Esophagus (tissue), 2 donors: Measurements from ENCODE around the gene SERP2. TPM values are rescaled to one million over a fixed set of nuclear protein-coding genes. Genes with fewer than 3 reads are reported as not detected.

Experiments used
- H3K27ac ChIP-seq, 2 donors: one replicate each; pipeline ENCODE4 v1.5.1; 2013; ENCODE audit warnings: low read depth in 2 of 2, mild to moderate bottlenecking in 2 of 2, inconsistent platforms in 1 of 2, low read length in 1 of 2, moderate library complexity in 1 of 2
- H3K27me3 ChIP-seq, 2 donors: one replicate each; pipeline ENCODE4 v1.6.1; 2013; ENCODE audit warnings: low read length in 2 of 2, control low read depth in 1 of 2, mild to moderate bottlenecking in 1 of 2; ENCODE audit not compliant: insufficient read depth in 2 of 2, control insufficient read depth in 1 of 2
- H3K36me3 ChIP-seq, 2 donors: one replicate each; pipeline ENCODE4 v1.6.1; 2013; ENCODE audit warnings: low read length in 1 of 2; ENCODE audit not compliant: control insufficient read depth in 2 of 2, insufficient read depth in 2 of 2
- H3K4me1 ChIP-seq, 2 donors: one replicate each; pipeline ENCODE4 v1.6.1; 2013; ENCODE audit warnings: low read length in 1 of 2; ENCODE audit not compliant: control insufficient read depth in 2 of 2, insufficient read depth in 2 of 2
- H3K4me3 ChIP-seq, 2 donors: one replicate each; pipeline ENCODE4 v1.5.1; 2013; ENCODE audit warnings: low read length in 2 of 2, mild to moderate bottlenecking in 2 of 2, low read depth in 1 of 2, moderate library complexity in 1 of 2
- H3K9me3 ChIP-seq, 2 donors: one replicate each; pipeline ENCODE4 v1.6.1; 2013; ENCODE audit warnings: mild to moderate bottlenecking in 2 of 2, low read depth in 1 of 2, low read length in 1 of 2, moderate library complexity in 1 of 2; ENCODE audit not compliant: control insufficient read depth in 2 of 2, insufficient read depth in 1 of 2
- WGBS, 2 donors: extraction: QIAGEN DNeasy Blood & Tissue Kit; methylation state at CpG; one replicate each; pipeline ENCODE4 v1.1.7; 2013; 5-methylcytosine and 5-hydroxymethylcytosine counted together
- polyA plus RNA-seq, 2 donors: library from polyadenylated mRNA; stranded (reverse); fragments of 200-250 nt; gene quantifications; one replicate each; pipeline ENCODE4 v1.2.3, GENCODE V29; 2013
- donor health status: healthy with polysubstance abuse.
- donor health status: Bipolar disorder and iron deficiency.

Gene SERP2
- polyA plus RNA-seq, 2 donors, result 0.83 to 1.8 TPM

GRCh38 chr13:44383945-44384344 lies 10.3 kb downstream of the SERP2 start:
- Histone ChIP-seq H3K27me3 (no peaks in the 10 kb centered on the region), H3K27ac (no peak overlapping the region), H3K36me3 (no peaks in the 10 kb centered on the region), H3K4me3 (no peak overlapping the region), H3K4me1 (no peaks in the 10 kb centered on the region), H3K9me3 (no peaks in the 10 kb centered on the region)
- WGBS, 2 donors, result 62 to 66% methylated on average over 5 of the region's 5 CpGs

DNA sequence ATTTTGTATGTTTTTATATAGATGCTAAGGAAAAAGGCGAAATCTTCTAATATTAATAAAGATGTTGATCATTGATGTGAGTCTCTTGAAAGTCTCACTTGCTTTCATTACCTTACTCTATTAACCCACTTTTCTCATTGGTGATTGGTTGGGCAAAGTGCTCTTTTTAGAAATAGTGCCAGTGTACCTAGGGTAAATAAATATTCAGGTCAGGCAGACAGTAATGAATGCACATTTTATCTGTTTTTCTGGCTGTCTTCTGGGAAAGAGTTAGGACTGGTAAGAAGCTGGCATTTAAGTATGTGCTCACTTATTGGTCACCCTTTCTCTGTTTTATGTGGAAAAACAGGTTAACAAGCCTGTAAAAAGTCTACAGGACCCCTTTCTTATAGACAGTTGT lies 11.2 kb downstream of the SERP2 start:
- Histone ChIP-seq H3K27ac (no peak overlapping the region), H3K9me3 (no peaks in the 10 kb centered on the region), H3K4me3 (no peak overlapping the region), H3K4me1 (no peaks in the 10 kb centered on the region), H3K36me3 (no peaks in the 10 kb centered on the region), H3K27me3 (no peaks in the 10 kb centered on the region)
- 94 to 98% methylated on average over 1 of the region's 1 CpG for WGBS, 2 donors

DNA sequence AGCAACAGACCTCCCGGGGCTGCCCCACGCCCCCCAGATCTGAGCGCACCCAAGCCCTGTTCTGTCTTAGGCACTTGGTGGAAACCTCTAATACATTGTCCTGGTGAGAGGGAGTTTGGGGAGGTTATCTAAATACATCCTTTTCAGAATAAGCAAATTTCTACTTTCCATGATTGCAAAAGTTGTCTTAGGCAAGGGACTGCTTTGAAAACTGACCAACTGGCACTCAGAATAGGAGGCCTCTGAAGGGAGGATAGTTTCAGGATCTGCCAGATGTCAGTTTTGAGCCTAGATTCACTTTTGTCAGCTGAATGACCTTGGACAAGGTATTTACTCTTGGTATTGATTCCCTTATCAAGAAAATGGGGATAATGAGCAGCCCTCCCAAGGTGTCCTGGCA lies 11.8 kb downstream of the SERP2 start:
- H3K27me3 ChIP-seq, result no peaks in the 10 kb centered on the region
- H3K4me1 ChIP-seq, result no peaks in the 10 kb centered on the region
- H3K27ac ChIP-seq, result no peak overlapping the region
- no peaks in the 10 kb centered on the region for H3K36me3 ChIP-seq
- H3K9me3 ChIP-seq, result no peaks in the 10 kb centered on the region
- WGBS, 2 donors, result 96% methylated on average over 3 of the region's 3 CpGs
- no peak overlapping the region for H3K4me3 ChIP-seq

- H3K4me3 ChIP-seq, result no peak overlapping the region
- H3K27ac ChIP-seq, result no peak overlapping the region
- no peaks in the 10 kb centered on the region for H3K27me3 ChIP-seq
- no peaks in the 10 kb centered on the region for H3K36me3 ChIP-seq
- no peaks in the 10 kb centered on the region for H3K9me3 ChIP-seq
- H3K4me1 ChIP-seq, result no peaks in the 10 kb centered on the region
- WGBS, 2 donors, result 85 to 86% methylated on average over 6 of the region's 6 CpGs
Observed at GRCh38 chr13:44385847-44386246, 12.2 kb downstream of the SERP2 start.

- Histone ChIP-seq H3K27ac (no peak overlapping the region), H3K27me3 (no peaks in the 10 kb centered on the region), H3K4me1 (no peaks in the 10 kb centered on the region), H3K36me3 (no peaks in the 10 kb centered on the region), H3K9me3 (no peaks in the 10 kb centered on the region), H3K4me3 (no peak overlapping the region)
- 77 to 82% methylated on average over 7 of the region's 7 CpGs for whole genome bisulfite sequencing, 2 donors
Observed at GRCh38 chr13:44386913-44387556, 13.4 kb downstream of the SERP2 start.

DNA sequence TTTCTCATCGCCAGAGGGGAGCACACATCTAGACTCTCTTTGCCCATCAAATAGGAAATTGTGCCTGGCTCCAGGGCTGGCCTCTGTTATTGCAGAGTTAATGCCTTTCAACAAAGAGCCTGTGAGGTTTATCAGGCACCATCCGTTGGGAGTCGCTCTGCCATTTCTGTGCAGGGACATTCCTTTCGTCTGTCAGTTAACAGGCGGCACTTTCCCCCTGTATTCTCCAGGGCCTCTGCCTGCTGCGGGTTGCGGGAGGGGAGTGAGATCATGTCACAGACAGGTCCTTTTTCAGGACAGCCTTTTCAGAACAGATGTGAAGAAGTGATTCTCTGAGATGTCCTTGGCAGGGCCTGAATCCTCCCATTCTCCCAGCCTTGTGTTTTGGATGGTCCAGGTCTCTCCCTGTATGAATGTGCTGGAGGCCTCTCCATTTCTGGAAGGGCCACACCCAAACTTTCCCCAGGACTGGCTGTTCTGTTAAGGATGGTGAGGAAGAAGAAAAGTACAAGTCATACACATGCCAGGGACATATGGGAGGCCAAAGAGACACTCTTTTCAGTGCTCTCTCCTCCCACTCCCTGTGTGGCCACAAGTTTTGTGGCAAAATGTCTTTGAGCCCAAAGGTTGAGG lies 14.9 kb downstream of the SERP2 start:
- no peak overlapping the region for H3K4me3 ChIP-seq
- no peak overlapping the region for H3K27ac ChIP-seq
- H3K4me1 ChIP-seq, result peaks cover 0 to 3% of the 10 kb centered on the region in 2 donors
- H3K9me3 ChIP-seq, result no peaks in the 10 kb centered on the region
- H3K27me3 ChIP-seq, result no peaks in the 10 kb centered on the region
- 76 to 79% methylated on average over 7 of the region's 7 CpGs for WGBS, 2 donors
- no peaks in the 10 kb centered on the region for H3K36me3 ChIP-seq

DNA sequence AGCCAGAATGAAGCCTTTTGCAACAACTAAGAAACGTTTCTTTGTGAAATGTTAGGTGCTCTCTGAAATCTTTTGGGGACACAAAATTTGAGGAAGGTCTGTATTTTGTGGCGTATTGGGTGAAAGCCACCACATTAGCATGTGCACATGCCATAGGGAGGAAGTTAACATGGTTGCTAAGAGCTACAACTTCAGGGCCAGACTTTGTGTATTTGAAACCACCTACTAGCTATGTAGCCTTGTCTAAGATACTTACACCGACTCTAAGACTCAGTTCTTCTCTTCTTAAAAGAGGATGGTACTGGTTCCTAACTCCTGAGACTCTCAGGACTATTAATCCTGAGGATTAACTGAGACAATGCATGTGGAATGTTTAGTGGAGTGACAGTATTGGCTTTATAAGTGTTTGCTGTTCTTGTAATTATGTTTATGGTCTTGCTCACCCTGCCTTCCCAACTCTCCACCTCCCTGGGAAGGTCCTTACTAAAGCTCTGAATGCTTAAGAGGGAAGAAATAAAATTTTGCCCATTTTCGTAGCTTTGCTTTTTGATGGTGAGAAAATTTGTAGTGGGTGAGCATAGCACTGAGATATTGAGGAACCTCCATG lies 15.5 kb downstream of the SERP2 start:
- H3K36me3 ChIP-seq, result no peaks in the 10 kb centered on the region
- WGBS, 2 donors, result 80 to 83% methylated on average over 4 of the region's 4 CpGs

DNA sequence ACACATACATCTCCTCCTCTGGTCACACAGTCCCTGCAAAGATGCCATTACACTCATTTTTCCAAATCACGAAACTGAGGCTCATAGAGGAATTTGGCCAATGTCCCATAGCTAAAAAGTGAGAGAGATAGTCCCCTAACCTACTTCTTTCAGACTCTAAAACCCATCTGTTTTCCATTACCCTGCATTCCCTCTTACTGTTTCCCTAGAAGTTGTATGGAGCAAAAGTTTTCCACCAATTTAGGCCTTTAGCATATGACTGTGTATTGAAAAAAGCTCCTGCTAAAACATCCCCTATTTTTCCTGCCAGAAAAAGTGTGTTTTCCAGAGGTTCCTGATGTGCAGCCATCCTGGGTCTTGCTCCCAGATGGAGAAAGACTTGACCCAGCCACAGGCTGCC lies 16.3 kb downstream of the SERP2 start:
- H3K4me3 ChIP-seq, result no peak overlapping the region
- H3K27ac ChIP-seq, result no peak overlapping the region
- peaks cover 0 to 3% of the 10 kb centered on the region in 2 donors for H3K4me1 ChIP-seq
- no peaks in the 10 kb centered on the region for H3K27me3 ChIP-seq
- H3K36me3 ChIP-seq, result no peaks in the 10 kb centered on the region
- WGBS, 2 donors, result 74 to 79% methylated on average over 1 of the region's 1 CpG
- H3K9me3 ChIP-seq, result no peaks in the 10 kb centered on the region

More for the DNA sequence above, 15.5 kb downstream of the SERP2 start:
- Histone ChIP-seq H3K27ac (no peak overlapping the region), H3K4me1 (peaks cover 0 to 3% of the 10 kb centered on the region in 2 donors), H3K27me3 (no peaks in the 10 kb centered on the region), H3K9me3 (no peaks in the 10 kb centered on the region), H3K4me3 (no peak overlapping the region)

- Histone ChIP-seq H3K27me3 (no peaks in the 10 kb centered on the region), H3K36me3 (no peaks in the 10 kb centered on the region), H3K4me1 (peaks cover 0 to 7% of the 10 kb centered on the region in 2 donors), H3K27ac (no peak overlapping the region), H3K4me3 (no peak overlapping the region), H3K9me3 (no peaks in the 10 kb centered on the region)
- WGBS, 2 donors, result 20 to 27% methylated on average over 8 of the region's 8 CpGs
Observed at GRCh38 chr13:44393391-44393790, 19.8 kb downstream of the SERP2 start.

DNA sequence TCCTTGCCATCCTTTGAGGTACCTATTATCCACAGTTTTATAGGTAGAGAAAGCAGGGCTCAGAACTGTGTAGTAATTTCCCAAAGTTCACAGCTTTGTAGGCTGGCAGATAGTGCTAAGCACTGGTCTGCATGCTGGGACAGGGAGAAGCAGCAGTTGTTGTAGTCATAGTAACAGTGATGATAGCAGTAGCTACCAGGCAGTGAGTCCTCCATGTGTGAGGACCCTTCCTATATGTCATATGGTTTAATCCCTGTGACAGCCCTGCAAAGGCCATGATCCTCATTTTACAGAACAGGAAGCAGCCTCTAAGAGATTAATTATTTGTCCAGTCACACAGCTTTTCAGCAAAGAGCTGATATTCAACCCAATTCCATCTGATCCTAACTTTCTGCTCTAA lies 21.0 kb downstream of the SERP2 start:
- H3K36me3 ChIP-seq, result no peaks in the 10 kb centered on the region
- no peak overlapping the region for H3K4me3 ChIP-seq
- no peaks in the 10 kb centered on the region for H3K27me3 ChIP-seq
- no peaks in the 10 kb centered on the region for H3K9me3 ChIP-seq
- H3K4me1 ChIP-seq, result peaks cover 0 to 7% of the 10 kb centered on the region in 2 donors
- H3K27ac ChIP-seq, result no peak overlapping the region
